Muscle layer of duodenum (tissue), 2 donors: Measurements from ENCODE around the gene ZHX3.
"Not testable (repeated sequence)": the region's sequence is repeated elsewhere in the genome, so short reads cannot be mapped to it uniquely, and the experiment has no call there.

ENCODE experiments used
- H3K27ac ChIP-seq: one replicate; pipeline ENCODE4 v1.7.0; 2013; ENCODE audit warnings: mild to moderate bottlenecking, low read length
- H3K27me3 ChIP-seq: one replicate; pipeline ENCODE4 v1.7.0; 2013; ENCODE audit warnings: low read depth, mild to moderate bottlenecking, control low read depth, low read length
- H3K36me3 ChIP-seq, 2 donors: one replicate each; pipeline ENCODE4 v1.7.0; 2013; ENCODE audit warnings: low read length in 2 of 2, control low read depth in 1 of 2, mild to moderate bottlenecking in 1 of 2; ENCODE audit not compliant: insufficient read depth in 2 of 2, control insufficient read depth in 1 of 2
- H3K4me1 ChIP-seq, 2 donors: one replicate each; pipeline ENCODE4 v1.7.0; 2013; ENCODE audit warnings: low read length in 2 of 2, mild to moderate bottlenecking in 2 of 2, control low read depth in 1 of 2, moderate library complexity in 1 of 2; ENCODE audit not compliant: insufficient read depth in 2 of 2, control insufficient read depth in 1 of 2
- H3K4me3 ChIP-seq, 2 donors: one replicate each; pipeline ENCODE4 v1.7.0; 2013; ENCODE audit warnings: low read length in 2 of 2, low read depth in 1 of 2, mild to moderate bottlenecking in 1 of 2
- H3K9me3 ChIP-seq, 2 donors: one replicate each; pipeline ENCODE4 v1.7.0; 2013; ENCODE audit warnings: low read length in 2 of 2, control low read depth in 1 of 2, mild to moderate bottlenecking in 1 of 2; ENCODE audit not compliant: control insufficient read depth in 1 of 2
- donor health status: healthy.

The ZHX3 gene

DNA sequence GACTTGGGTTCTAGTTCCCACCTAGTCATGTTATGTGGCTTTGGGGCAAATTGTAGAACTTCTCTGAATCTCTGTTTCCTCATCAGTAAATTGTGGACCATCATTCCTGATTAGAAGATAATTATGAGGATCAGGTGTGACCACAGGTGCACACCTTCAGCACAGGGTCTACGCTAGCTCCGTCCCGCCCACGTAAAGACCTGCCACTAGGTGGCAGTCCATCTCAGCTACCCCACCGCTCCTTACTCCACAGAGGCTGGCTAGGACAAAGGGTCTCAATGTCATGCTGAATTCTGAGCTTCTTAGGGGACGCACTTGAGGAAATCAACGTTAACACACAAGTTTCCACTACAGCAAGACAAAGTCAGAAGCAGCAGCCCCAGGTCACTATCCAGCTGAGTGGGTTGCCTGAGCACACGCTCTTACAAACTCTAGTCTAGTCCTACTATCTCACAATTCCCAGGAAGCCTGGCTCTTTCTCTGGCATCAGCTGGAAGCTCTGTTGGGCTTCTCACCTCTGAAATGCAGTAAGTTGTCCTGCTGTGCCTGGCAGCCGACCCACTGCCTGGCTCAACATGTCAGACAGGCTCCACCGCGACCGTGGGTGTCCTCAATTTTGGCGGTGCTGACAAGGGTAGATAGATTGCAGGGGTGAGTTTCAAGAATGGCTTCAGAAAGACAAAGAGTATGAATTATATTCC, 182.2 kb downstream of the ZHX3 start:
- Histone ChIP-seq H3K27ac (no peak overlapping the region), H3K4me3 (no peak overlapping the region), H3K27me3 (no peaks in the 10 kb centered on the region), H3K9me3 (no peaks in the 10 kb centered on the region), H3K4me1 (peaks cover 3 to 28% of the 10 kb centered on the region in 2 donors), H3K36me3 (no peaks in the 10 kb centered on the region)

GRCh38 chr20:41134362-41135186, 183.0 kb downstream of the ZHX3 start:
- Histone ChIP-seq H3K9me3 (no peaks in the 10 kb centered on the region), H3K27me3 (no peaks in the 10 kb centered on the region), H3K36me3 (no peaks in the 10 kb centered on the region), H3K4me1 (peaks cover 0 to 21% of the 10 kb centered on the region in 2 donors), H3K4me3 (no peak overlapping the region), H3K27ac (no peak overlapping the region)

DNA sequence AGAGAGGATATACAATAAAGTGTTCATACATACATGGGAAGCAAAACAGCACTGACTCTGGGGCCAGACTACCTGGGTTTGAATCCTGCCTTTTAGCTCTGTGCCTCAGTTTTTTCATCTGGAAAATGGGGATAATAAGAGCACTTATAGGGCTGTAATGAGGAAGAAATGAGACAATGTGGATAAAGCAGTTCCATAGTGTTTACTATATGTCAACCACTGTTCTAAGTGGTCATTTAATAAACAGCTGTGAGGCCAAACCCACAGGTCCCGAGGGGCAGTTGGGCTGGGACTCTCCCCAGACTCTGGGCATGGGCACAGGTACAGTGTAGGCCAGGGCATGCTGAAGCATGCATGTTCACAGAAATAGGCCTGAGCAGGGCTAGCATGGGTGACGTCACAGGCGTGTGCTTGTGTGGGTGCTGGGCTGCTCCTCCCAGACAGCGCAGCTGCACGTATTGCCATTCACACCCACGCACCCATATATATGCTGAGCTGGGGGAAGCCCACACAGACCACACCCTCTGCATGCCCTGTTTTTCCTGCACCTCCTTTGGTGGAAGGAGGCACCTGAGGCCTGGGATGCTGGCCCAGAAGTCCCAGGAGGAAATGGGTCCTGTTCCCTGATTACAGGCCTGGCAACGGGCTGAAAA, 183.7 kb downstream of the ZHX3 start:
- Histone ChIP-seq H3K27ac (no peak overlapping the region), H3K27me3 (no peaks in the 10 kb centered on the region), H3K4me1 (peaks cover 0 to 14% of the 10 kb centered on the region in 2 donors), H3K9me3 (no peaks in the 10 kb centered on the region), H3K4me3 (no peak overlapping the region), H3K36me3 (no peaks in the 10 kb centered on the region)

DNA sequence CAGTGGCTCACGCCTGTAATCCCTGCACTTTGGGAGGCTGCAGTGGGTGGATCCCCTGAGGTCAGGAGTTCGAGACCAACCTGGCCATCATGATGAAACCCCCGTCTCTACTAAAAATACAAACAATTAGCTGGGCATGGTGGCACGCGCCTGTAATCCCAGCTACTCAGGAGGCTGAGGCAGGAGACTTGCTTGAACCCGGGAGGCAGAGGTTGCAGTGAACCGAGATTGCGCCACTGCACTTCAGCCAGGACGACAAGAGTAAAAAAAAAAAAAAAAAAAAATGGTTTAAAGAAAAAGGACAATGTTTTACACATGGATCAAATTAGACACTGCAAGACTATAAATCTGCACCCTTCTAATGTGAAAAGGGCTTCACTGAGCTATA, 185.1 kb downstream of the ZHX3 start:
- not testable (repeated sequence) for H3K9me3 ChIP-seq, H3K27me3 ChIP-seq, H3K36me3 ChIP-seq, H3K27ac ChIP-seq, H3K4me3 ChIP-seq, H3K4me1 ChIP-seq

- H3K9me3 ChIP-seq = no peaks in the 10 kb centered on the region
- peaks cover 0 to 13% of the 10 kb centered on the region in 2 donors for H3K4me1 ChIP-seq
- no peaks in the 10 kb centered on the region for H3K36me3 ChIP-seq
- no peak overlapping the region for H3K4me3 ChIP-seq
- H3K27ac ChIP-seq = no peak overlapping the region
- H3K27me3 ChIP-seq = no peaks in the 10 kb centered on the region
These were observed 185.7 kb downstream of the ZHX3 start for GRCh38 chr20:41131594-41132387.
